GM23248 (cell line): ENCODE measurements around the gene ARHGEF1. TPM values are rescaled to one million over a fixed set of nuclear protein-coding genes. Genes with fewer than 3 reads are reported as not detected.

Experiments
- DNase-seq: peaks from one replicate; pipeline ENCODE4 v3.0.0-alpha.2; 2015
- H2AFZ ChIP-seq: fragments of 200-600 bp; sonication (generic); 2 replicates; pipeline ENCODE4 v1.6.1; 2016; ENCODE audit warnings: antibody characterized with exemption
- H3F3A ChIP-seq: fragments of 200-600 bp; sonication (generic); 2 replicates; pipeline ENCODE4 v1.6.1; 2016; ENCODE audit warnings: mild to moderate bottlenecking, antibody characterized with exemption, mixed run types; ENCODE audit not compliant: insufficient read depth
- H3K27ac ChIP-seq: fragments of 200-600 bp; sonication (generic); 2 replicates; pipeline ENCODE4 v1.5.1; 2016; ENCODE audit warnings: mild to moderate bottlenecking
- H3K27me3 ChIP-seq: fragments of 200-600 bp; sonication (generic); replicated peaks from 2 replicates; pipeline ENCODE4 v1.6.1; 2016; ENCODE audit warnings: mild to moderate bottlenecking; ENCODE audit not compliant: insufficient read depth
- H3K36me3 ChIP-seq: fragments of 200-600 bp; sonication (generic); 2 replicates; pipeline ENCODE4 v1.6.1; 2016; ENCODE audit warnings: low read depth, mild to moderate bottlenecking
- H3K4me1 ChIP-seq: fragments of 200-600 bp; sonication (generic); 2 replicates; pipeline ENCODE4 v1.6.1; 2016; ENCODE audit warnings: mild to moderate bottlenecking; ENCODE audit not compliant: insufficient read depth
- H3K4me2 ChIP-seq: fragments of 200-600 bp; sonication (generic); one replicate; pipeline ENCODE4 v1.6.1; 2016; ENCODE audit warnings: mild to moderate bottlenecking; ENCODE audit not compliant: unreplicated experiment
- H3K4me3 ChIP-seq: fragments of 200-600 bp; sonication (generic); 2 replicates; pipeline ENCODE4 v1.5.1; 2016; ENCODE audit warnings: mild to moderate bottlenecking
- H3K79me2 ChIP-seq: fragments of 200-600 bp; sonication (generic); 2 replicates; pipeline ENCODE4 v1.6.1; 2016; ENCODE audit warnings: mild to moderate bottlenecking; ENCODE audit not compliant: insufficient read depth
- H3K9ac ChIP-seq: fragments of 200-600 bp; sonication (generic); 2 replicates; pipeline ENCODE4 v1.6.1; 2016; ENCODE audit warnings: mild to moderate bottlenecking
- H3K9me2 ChIP-seq: fragments of 200-600 bp; sonication (generic); 2 replicates; pipeline ENCODE4 v1.6.1; 2016; ENCODE audit warnings: mixed run types, mild to moderate bottlenecking, moderate library complexity; ENCODE audit not compliant: insufficient read depth
- H3K9me3 ChIP-seq: fragments of 200-600 bp; sonication (generic); one replicate; pipeline ENCODE4 v1.6.1; 2017; ENCODE audit warnings: low read depth
- H4K20me1 ChIP-seq: fragments of 200-600 bp; sonication (generic); 2 replicates; pipeline ENCODE4 v1.6.0; 2016; ENCODE audit not compliant: insufficient read depth
- EZH2 ChIP-seq: fragments of 200-600 bp; sonication (generic); IDR thresholded peaks from 2 replicates; pipeline ENCODE4 v1.6.1; 2018; ENCODE audit warnings: antibody characterized with exemption, mild to moderate bottlenecking; ENCODE audit not compliant: insufficient read depth, poor library complexity, severe bottlenecking
- EZH2phosphoT487 ChIP-seq: fragments of 200-600 bp; sonication (generic); IDR thresholded peaks from 2 replicates; pipeline ENCODE4 v1.6.1; 2018; ENCODE audit warnings: antibody characterized with exemption, moderate library complexity, mild to moderate bottlenecking, low read depth; ENCODE audit not compliant: insufficient read depth
- WGBS, 2 experiments: methylation state at CpG; one replicate each; pipeline ENCODE4 v1.1.6; 2015 to 2017; ENCODE audit warnings: low lambda C conversion rate in 2 of 2, low coverage in 1 of 2; ENCODE audit errors: missing lambda C conversion rate in 2 of 2; 5-methylcytosine and 5-hydroxymethylcytosine counted together
- in situ Hi-C: fragments of 300-500 bp; cut with MboI; formaldehyde crosslinking; loops from 2 replicates; pipeline ENCODE4 v1.15.0; 2020
- polyA plus RNA-seq: library from polyadenylated mRNA; unstranded; fragments of >200 nt; fragmentation: Nextera tagmentation; extraction: Ambion mirVana; gene quantifications from 2 replicates; pipeline ENCODE4 v1.2.1, GENCODE V29; 2016
- total RNA-seq: library from RNA; depleted of rRNA; stranded (reverse); fragments of >200 nt; shearing (Covaris generic); gene quantifications from 2 replicates; pipeline ENCODE4 v1.2.3, GENCODE V29; 2014

ARHGEF1 gene
- total and polyA plus RNA-seq, 2 experiments from 2014 or later = 46.2 to 49.6 TPM

GRCh38 chr19:41892173-41892902 is 9.4 kb downstream of the ARHGEF1 start:
- no peaks in the 10 kb centered on the region for H3K4me1 ChIP-seq
- no peak for DNase-seq
- H3K36me3 ChIP-seq = no peaks in the 10 kb centered on the region; the same call in 1 of the 2 replicates
- H2AFZ ChIP-seq = no peak overlapping the region
- peaks cover 38% of the 10 kb centered on the region for H3K79me2 ChIP-seq
- no peak overlapping the region for H3K27ac ChIP-seq
- in situ Hi-C loops = no loop called here
- WGBS, 2 experiments = 90% methylated on average over 34 of the region's 34 CpGs
- H3K27me3 ChIP-seq = no peaks in the 10 kb centered on the region
- no peaks in the 10 kb centered on the region for H3K9me3 ChIP-seq
- no peak overlapping the region for H3K4me2 ChIP-seq
- no peaks in the 10 kb centered on the region for H4K20me1 ChIP-seq
- H3F3A ChIP-seq = no peaks in the 10 kb centered on the region
- H3K9ac ChIP-seq = no peak overlapping the region
- H3K4me3 ChIP-seq = no peak overlapping the region
- TF ChIP-seq EZH2 (no peak), EZH2phosphoT487 (no peak)
- no peaks in the 10 kb centered on the region for H3K9me2 ChIP-seq

DNA sequence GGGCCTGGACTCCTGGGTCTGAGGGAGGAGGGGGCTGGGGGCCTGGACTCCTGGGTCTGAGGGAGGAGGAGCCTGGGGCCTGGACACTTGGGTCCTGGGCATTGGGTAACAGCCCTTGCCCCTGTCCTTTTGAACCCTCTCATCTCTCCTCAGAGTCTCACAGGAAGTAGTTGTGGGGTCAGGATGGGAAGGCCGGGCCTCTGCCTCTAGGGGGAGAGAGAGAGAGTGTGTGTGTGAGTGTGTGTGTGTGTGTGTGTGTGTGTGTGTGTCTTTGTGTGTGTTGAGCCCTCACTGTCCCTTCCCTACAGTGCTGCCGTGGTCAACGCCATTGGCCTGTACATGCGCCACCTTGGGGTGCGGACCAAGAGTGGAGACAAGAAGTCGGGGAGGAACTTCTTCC is 10.9 kb downstream of the ARHGEF1 start:
- H3K4me1 ChIP-seq = no peaks in the 10 kb centered on the region
- no peaks in the 10 kb centered on the region for H4K20me1 ChIP-seq
- no peaks in the 10 kb centered on the region for H3F3A ChIP-seq
- TF ChIP-seq EZH2phosphoT487 (no peak), EZH2 (no peak)
- H3K36me3 ChIP-seq = peaks cover 3% of the 10 kb centered on the region; the same call in 1 of the 2 replicates
- H3K4me2 ChIP-seq = no peak overlapping the region
- in situ Hi-C loops = no loop called here
- H3K79me2 ChIP-seq = peaks cover 22% of the 10 kb centered on the region
- H3K9me3 ChIP-seq = no peaks in the 10 kb centered on the region
- H3K9ac ChIP-seq = no peak overlapping the region
- H3K27ac ChIP-seq = no peak overlapping the region
- no peak overlapping the region for H2AFZ ChIP-seq
- no peaks in the 10 kb centered on the region for H3K27me3 ChIP-seq
- H3K9me2 ChIP-seq = no peaks in the 10 kb centered on the region
- DNase-seq = peak; percentile 32
- no peak overlapping the region for H3K4me3 ChIP-seq
- WGBS, 2 experiments = 88 to 97% methylated on average over 5 to 6 of the region's 6 CpGs

- H3F3A ChIP-seq = no peaks in the 10 kb centered on the region
- no peak overlapping the region for H3K9ac ChIP-seq
- H3K4me1 ChIP-seq = no peaks in the 10 kb centered on the region
- no peak for DNase-seq
- in situ Hi-C loops = no loop called here
- H3K36me3 ChIP-seq = peaks cover 6% of the 10 kb centered on the region; the same call in 1 of the 2 replicates
- no peaks in the 10 kb centered on the region for H3K9me2 ChIP-seq
- H3K79me2 ChIP-seq = peaks cover 18% of the 10 kb centered on the region
- H3K4me2 ChIP-seq = no peak overlapping the region
- H3K27ac ChIP-seq = no peak overlapping the region
- H3K9me3 ChIP-seq = no peaks in the 10 kb centered on the region
- H4K20me1 ChIP-seq = no peaks in the 10 kb centered on the region
- TF ChIP-seq EZH2phosphoT487 = no peak
- TF ChIP-seq EZH2 = no peak
- H2AFZ ChIP-seq = no peak overlapping the region
- 81 to 84% methylated on average over 11 to 14 of the region's 14 CpGs for WGBS, 2 experiments
- no peak overlapping the region for H3K4me3 ChIP-seq
- H3K27me3 ChIP-seq = no peaks in the 10 kb centered on the region
Observed at GRCh38 chr19:41894350-41894749, 11.4 kb downstream of the ARHGEF1 start.

GRCh38 chr19:41895745-41896580 is 13.0 kb downstream of the ARHGEF1 start:
- Histone ChIP-seq H3K27ac (no peak overlapping the region), H3K79me2 (peaks cover 7% of the 10 kb centered on the region; the same call in 1 of the 2 replicates), H3K9me3 (no peaks in the 10 kb centered on the region), H3K9ac (no peak overlapping the region), H3K9me2 (no peaks in the 10 kb centered on the region), H3K4me1 (no peaks in the 10 kb centered on the region), H3K27me3 (no peaks in the 10 kb centered on the region), H4K20me1 (no peaks in the 10 kb centered on the region), H3K4me2 (no peak overlapping the region), H3K4me3 (no peak overlapping the region), H3F3A (no peaks in the 10 kb centered on the region), H2AFZ (no peak overlapping the region), H3K36me3 (peaks cover 11% of the 10 kb centered on the region; the same call in 1 of the 2 replicates)
- DNase-seq = peak; percentile 32
- WGBS, 2 experiments = 82 to 85% methylated on average over 16 to 19 of the region's 19 CpGs
- TF ChIP-seq EZH2 (no peak), EZH2phosphoT487 (no peak)
- in situ Hi-C loops = no loop called here
